ENCODE results near the gene SLC25A18.

GRCh38 chr22:17549655-17550054 lies 13.6 kb upstream of the SLC25A18 start:
- TF ChIP-seq CTCF (IDR thresholded peaks at IDR 0.05) (no peak), POLR2A (IDR thresholded peaks at IDR 0.05) (no peak)
